GM12878 (cell line): Measurements from ENCODE around the gene PRKCE. TPM values are rescaled to one million over a fixed set of nuclear protein-coding genes. Genes with fewer than 3 reads are reported as not detected.

Experiments used
- ATAC-seq: fragments of 200-7000 bp; cut with Tn5 transposase; 3 replicates; pipeline ENCODE4 v1.9.1; 2020; ENCODE audit warnings: mild to moderate bottlenecking, moderate library complexity
- BruUV-seq: library from RNA; stranded (reverse); fragments of 400-500 nt; replicated peaks from 2 replicates; lab custom pipeline; 2021; lab: Mats Ljungman, UMichigan
- CTCF ChIA-PET: fragments of 300-600 bp; sonication (Branson Sonifier 250); formaldehyde crosslinking; extraction: SDS; loops from one replicate; lab custom pipeline; 2021; ENCODE audit warnings: inconsistent platforms; lab: Yijun Ruan, JAX
- POLR2A ChIA-PET: fragments of 350-600 bp; formaldehyde crosslinking; extraction: SDS; loops from one replicate; lab custom pipeline; 2021; ENCODE audit warnings: inconsistent platforms; lab: Charles Lee
- RAD21 ChIA-PET: fragments of 300-600 bp; sonication (Branson Sonifier 250); formaldehyde crosslinking; loops from one replicate; lab custom pipeline; 2023; ENCODE audit warnings: antibody characterized with exemption; ENCODE audit not compliant: unreplicated experiment; lab: Charles Lee
- SMC1A ChIA-PET: fragments of 300-600 bp; sonication (Branson Sonifier 250); formaldehyde crosslinking; loops from one replicate; lab custom pipeline; 2023; ENCODE audit not compliant: unreplicated experiment, uncharacterized antibody; lab: Charles Lee
- DNase-seq: peaks from one replicate; pipeline ENCODE4 v3.0.0-alpha.2; 2011; ENCODE audit warnings: low read depth, low spot score
- FAIRE-seq: peaks from 3 replicates; lab custom pipeline; 2011; peaks lifted over from hg19 to GRCh38; lab: Jason Lieb, UNC
- H2AFZ ChIP-seq: 2 replicates; pipeline ENCODE4 v1.6.0; 2011; ENCODE audit warnings: low read depth, low read length, control low read depth; ENCODE audit not compliant: control insufficient read depth
- H3K27ac ChIP-seq: 2 replicates; pipeline ENCODE4 v1.5.1; 2011; ENCODE audit warnings: control low read depth; ENCODE audit not compliant: control insufficient read depth, insufficient read depth
- H3K27me3 ChIP-seq, 2 experiments: replicated peaks in 1 of 2; 2 replicates each; pipeline versions ENCODE4 v1.6.0 to v1.6.1; 2011; ENCODE audit warnings: low read length in 1 of 2; ENCODE audit not compliant: control insufficient read depth in 2 of 2, insufficient read depth in 2 of 2
- H3K36me3 ChIP-seq, 2 experiments: 2 replicates each; pipeline ENCODE4 v1.5.1; 2011; ENCODE audit warnings: low read length in 1 of 2; ENCODE audit not compliant: control insufficient read depth in 2 of 2, insufficient read depth in 2 of 2
- H3K4me1 ChIP-seq: 2 replicates; pipeline ENCODE4 v1.6.1; 2011; ENCODE audit warnings: mild to moderate bottlenecking, low read length, moderate library complexity, mixed read lengths; ENCODE audit not compliant: control insufficient read depth, insufficient read depth
- H3K4me2 ChIP-seq: 2 replicates; pipeline ENCODE4 v1.6.0; 2011; ENCODE audit warnings: control low read depth; ENCODE audit not compliant: control insufficient read depth, insufficient read depth
- H3K4me3 ChIP-seq: fragments of 200-600 bp; sonication (generic); 2 replicates; pipeline ENCODE4 v1.5.1; 2016
- H3K79me2 ChIP-seq: 2 replicates; pipeline ENCODE4 v1.6.0; 2011; ENCODE audit warnings: low read length; ENCODE audit not compliant: control insufficient read depth, insufficient read depth
- H3K9ac ChIP-seq: 2 replicates; pipeline ENCODE4 v1.8.0; 2011; ENCODE audit warnings: low read length, control low read depth, mixed read lengths; ENCODE audit not compliant: control insufficient read depth, insufficient read depth
- H3K9me3 ChIP-seq: replicated peaks from 3 replicates; pipeline ENCODE4 v1.5.1; 2011; ENCODE audit warnings: mild to moderate bottlenecking, low read length; ENCODE audit not compliant: control insufficient read depth, insufficient read depth
- H4K20me1 ChIP-seq: 2 replicates; pipeline ENCODE4 v1.6.0; 2011; ENCODE audit not compliant: control insufficient read depth, insufficient read depth
- CBX5 ChIP-seq: sonication (generic); IDR thresholded peaks from 2 replicates; pipeline ENCODE4 v1.6.1; 2016; ENCODE audit warnings: low read depth, moderate library complexity, mild to moderate bottlenecking, inconsistent platforms
- ESRRA ChIP-seq: IDR thresholded peaks from 2 replicates; pipeline ENCODE4 v1.6.1; 2012; ENCODE audit warnings: mild to moderate bottlenecking, low read length, improper control_type of control experiment
- NFIC ChIP-seq: IDR thresholded peaks from 2 replicates; pipeline ENCODE4 v1.6.1; 2012; ENCODE audit warnings: low read depth, mild to moderate bottlenecking, inconsistent platforms, low read length, moderate library complexity
- POLR2AphosphoS2 ChIP-seq: IDR thresholded peaks from 2 replicates; pipeline ENCODE4 v1.6.1; 2011; ENCODE audit warnings: low read depth, mild to moderate bottlenecking, low read length, improper control_type of control experiment, moderate library complexity
- RUNX3 ChIP-seq: IDR thresholded peaks from 2 replicates; pipeline ENCODE4 v1.6.1; 2012; ENCODE audit warnings: low read length, inconsistent platforms
- SIN3A ChIP-seq: IDR thresholded peaks from 2 replicates; pipeline ENCODE4 v1.6.1; 2012; ENCODE audit warnings: low read depth, low read length, improper control_type of control experiment
- ZNF274 ChIP-seq: IDR thresholded peaks from one replicate; pipeline ENCODE4 v1.8.0; 2011; ENCODE audit not compliant: insufficient read length, insufficient read depth
- ZSCAN29 ChIP-seq: fragments of 450-650 bp; IDR thresholded peaks from 2 replicates; pipeline ENCODE4 v1.6.1; 2017; ENCODE audit warnings: mild to moderate bottlenecking, moderate library complexity
- WGBS: methylation state at CpG from one replicate; pipeline ENCODE4 v1.1.6; 2016; ENCODE audit warnings: low lambda C conversion rate; ENCODE audit not compliant: insufficient replicate concordance, insufficient coverage; ENCODE audit errors: missing lambda C conversion rate; 5-methylcytosine and 5-hydroxymethylcytosine counted together
- in situ Hi-C: fragments of 300-500 bp; cut with MboI; formaldehyde crosslinking; loops from 9 replicates; pipeline ENCODE4 v1.14.3; 2018; ENCODE audit warnings: mixed read lengths
- intact Hi-C: fragments of 100-400 bp; cut with micrococcal nuclease; formaldehyde crosslinking; loops from one replicate; pipeline ENCODE4 v1.14.2; 2022; ENCODE audit not compliant: unreplicated experiment
- polyA plus RNA-seq, 11 experiments: library from polyadenylated mRNA; depleted of rRNA in 4 of 11; unstranded in 6 of 11; stranded (reverse) in 5 of 11; fragments of >200 nt; fragmentation: Nextera tagmentation in 4 of 11; fragmentation: Illumina TruSeq in 1 of 11; extraction: Ambion mirVana in 4 of 11; extraction: Trizol in 1 of 11; gene quantifications; 1 replicate in 1 of 11; 2 replicates in 10 of 11; pipeline versions ENCODE4 v1.2.1 to v1.2.3, GENCODE V29; 2011 to 2016; ENCODE audit warnings: inconsistent platforms in 2 of 11, missing spikeins in 2 of 11, low read depth in 1 of 11
- total RNA-seq, 4 experiments: library from RNA; depleted of rRNA in 3 of 4; stranded (reverse); fragments of >200 nt in 3 of 4; fragmentation: Illumina TruSeq in 1 of 4; extraction: Trizol in 1 of 4; gene quantifications; 2 replicates each; pipeline versions ENCODE4 v1.2.1 to v1.2.3, GENCODE V29; 2013 to 2021
- TF ChIP-seq, protein P1 (sequence below): fragments of 450-650 bp; IDR thresholded peaks from 2 replicates; pipeline ENCODE4 v1.6.1; 2017; ENCODE audit warnings: borderline replicate concordance

PRKCE gene
- total and polyA plus RNA-seq, 10 of the 15 experiments (the other 5 are each of a cell fraction or from before 2014, with no cell fraction given) = 2.6 to 28.2 (median 11.3) TPM

DNA sequence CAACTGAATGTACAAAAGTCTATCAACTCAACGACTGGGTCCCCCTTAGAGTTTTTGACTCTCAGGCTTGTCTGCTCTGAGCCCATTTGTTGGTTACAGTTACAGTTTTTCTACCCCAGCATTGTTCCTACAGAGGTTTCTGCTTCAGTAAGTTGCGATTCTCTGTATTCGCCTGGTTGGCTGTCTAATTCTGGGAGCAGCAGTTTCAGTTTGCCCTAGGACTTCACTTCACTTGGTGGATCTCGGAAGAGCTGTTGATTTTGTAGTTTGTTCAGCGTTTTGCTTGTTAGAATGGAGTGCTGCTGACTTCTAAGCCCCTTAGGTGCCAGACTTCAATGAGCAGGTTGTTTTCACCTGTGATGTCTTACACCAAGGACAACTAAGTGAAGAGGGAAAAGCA lies 349.2 kb downstream of the PRKCE start:
- Histone ChIP-seq H3K27ac (no peak overlapping the region), H3K4me1 (no peaks in the 10 kb centered on the region), H3K4me2 (no peak overlapping the region), H3K4me3 (no peak overlapping the region), H3K79me2 (no peaks in the 10 kb centered on the region), H3K9me3 (no peaks in the 10 kb centered on the region), H3K27me3 (no peaks in the 10 kb centered on the region), H3K36me3 (peaks cover 2 to 3% of the 10 kb centered on the region in 2 experiments; a peak in 2 of 4 replicates), H4K20me1 (no peaks in the 10 kb centered on the region), H2AFZ (no peak overlapping the region), H3K9ac (no peak overlapping the region)
- CTCF ChIA-PET = interaction anchor here (0.9 to 2.4 kb wide), 3 partner anchors 9 to 358 kb away, joined by 3 to 7 read pairs (median 5); no protein-coding TSS in a partner anchor
- intact Hi-C loops (no loop called here), in situ Hi-C loops (loop anchor here (25.0 kb wide), 1 partner anchor 637 kb away; no protein-coding TSS in a partner anchor)
- no peak for TF ChIP-seq ZNF274
- TF ChIP-seq, protein P1, sequence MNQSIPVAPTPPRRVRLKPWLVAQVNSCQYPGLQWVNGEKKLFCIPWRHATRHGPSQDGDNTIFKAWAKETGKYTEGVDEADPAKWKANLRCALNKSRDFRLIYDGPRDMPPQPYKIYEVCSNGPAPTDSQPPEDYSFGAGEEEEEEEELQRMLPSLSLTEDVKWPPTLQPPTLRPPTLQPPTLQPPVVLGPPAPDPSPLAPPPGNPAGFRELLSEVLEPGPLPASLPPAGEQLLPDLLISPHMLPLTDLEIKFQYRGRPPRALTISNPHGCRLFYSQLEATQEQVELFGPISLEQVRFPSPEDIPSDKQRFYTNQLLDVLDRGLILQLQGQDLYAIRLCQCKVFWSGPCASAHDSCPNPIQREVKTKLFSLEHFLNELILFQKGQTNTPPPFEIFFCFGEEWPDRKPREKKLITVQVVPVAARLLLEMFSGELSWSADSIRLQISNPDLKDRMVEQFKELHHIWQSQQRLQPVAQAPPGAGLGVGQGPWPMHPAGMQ = no peak
- SMC1A ChIA-PET = no interaction called here
- POLR2A ChIA-PET = no interaction called here
- RAD21 ChIA-PET = interaction anchor here (0.7 kb wide), 1 partner anchor 10 kb away, joined by 3 read pairs; no protein-coding TSS in a partner anchor
- no TSS peak for BruUV-seq
- 70% methylated on average over 5 of the region's 5 CpGs for WGBS
- ATAC-seq (no peak), DNase-seq (no peak), FAIRE-seq (no peak)

DNA sequence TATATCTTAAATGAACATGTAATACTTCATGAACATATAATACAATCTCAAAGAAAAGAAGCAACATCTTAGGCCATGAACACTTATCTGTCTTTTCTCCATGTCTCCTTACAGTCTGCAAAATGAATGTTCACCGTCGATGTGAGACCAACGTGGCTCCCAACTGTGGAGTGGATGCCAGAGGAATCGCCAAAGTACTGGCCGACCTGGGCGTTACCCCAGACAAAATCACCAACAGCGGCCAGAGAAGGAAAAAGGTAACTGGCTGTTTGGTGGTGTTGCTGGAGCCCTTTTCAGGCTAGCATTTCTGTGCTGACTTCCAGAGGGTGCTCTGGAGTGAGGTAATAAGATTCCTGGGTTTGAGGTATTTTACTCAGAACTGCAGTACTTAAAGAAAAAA lies 349.8 kb downstream of the PRKCE start:
- H2AFZ ChIP-seq = no peak overlapping the region
- CTCF ChIA-PET = interaction anchor here (0.7 kb wide), 1 partner anchor 647 kb away, joined by 3 read pairs; no protein-coding TSS in a partner anchor
- no peak for FAIRE-seq
- TF ChIP-seq SIN3A (no peak), ZSCAN29 (no peak), CBX5 (no peak), POLR2AphosphoS2 (no peak), NFIC (no peak), ESRRA (no peak), RUNX3 (no peak)
- POLR2A ChIA-PET = no interaction called here
- no peak overlapping the region for H3K4me3 ChIP-seq
- no peaks in the 10 kb centered on the region for H3K9me3 ChIP-seq
- 89% methylated on average over 7 of the region's 7 CpGs for WGBS
- H3K36me3 ChIP-seq = peaks cover 2 to 3% of the 10 kb centered on the region in 2 experiments; a peak in 2 of 4 replicates
- H3K4me2 ChIP-seq = no peak overlapping the region
- no peak for ATAC-seq
- H3K27ac ChIP-seq = no peak overlapping the region
- no peaks in the 10 kb centered on the region for H3K4me1 ChIP-seq
- RAD21 ChIA-PET = no interaction called here
- no peak for DNase-seq
- no peak overlapping the region for H3K9ac ChIP-seq
- H3K79me2 ChIP-seq = no peaks in the 10 kb centered on the region
- SMC1A ChIA-PET = no interaction called here
- H4K20me1 ChIP-seq = no peaks in the 10 kb centered on the region
- H3K27me3 ChIP-seq = no peaks in the 10 kb centered on the region
- intact Hi-C loops = no loop called here
- in situ Hi-C loops = loop anchor here (25.0 kb wide), 1 partner anchor 636 kb away; no protein-coding TSS in a partner anchor
- BruUV-seq = no TSS peak
